Liver (tissue), 3 donors: ENCODE measurements around the gene DNAH17.

ENCODE experiments used
- ATF3 ChIP-seq: IDR thresholded peaks from 2 replicates; pipeline ENCODE4 v1.6.1; 2016; ENCODE audit warnings: antibody characterized with exemption
- CTCF ChIP-seq: fragments of 150-350 bp; IDR thresholded peaks from 2 replicates; pipeline ENCODE4 v1.5.1; 2017; ENCODE audit warnings: improper control_type of control experiment, low read depth, low read length; ENCODE audit not compliant: missing input control
- donor health status: healthy.
- donor health status: healthy.

- TF ChIP-seq CTCF: no peak
- TF ChIP-seq ATF3: no peak
Observed at GRCh38 chr17:78486228-78486802, 90.9 kb downstream of the DNAH17 start.
